DND-41 (cell line): ENCODE measurements around the gene CNOT3.

ENCODE experiments used
- ATAC-seq: fragments of 200-7000 bp; cut with Tn5 transposase; 3 replicates; pipeline ENCODE4 v1.9.1; 2021; ENCODE audit warnings: low read depth; ENCODE audit not compliant: insufficient read depth
- DNase-seq: peaks from one replicate; pipeline ENCODE4 v3.0.0-alpha.2; 2020
- H2AFZ ChIP-seq: 2 replicates; pipeline ENCODE4 v1.6.0; 2012; ENCODE audit warnings: low read depth, low read length
- H3K27ac ChIP-seq: 2 replicates; pipeline ENCODE4 v1.5.1; 2012; ENCODE audit warnings: low read length, inconsistent platforms
- H3K27me3 ChIP-seq: fragments of 200-600 bp; sonication (generic); 2 replicates; pipeline ENCODE4 v1.6.0; 2012; ENCODE audit warnings: low read length, mild to moderate bottlenecking, inconsistent platforms; ENCODE audit not compliant: insufficient read depth, poor library complexity
- H3K36me3 ChIP-seq: 2 replicates; pipeline ENCODE4 v1.5.1; 2012; ENCODE audit warnings: low read length, inconsistent platforms; ENCODE audit not compliant: insufficient read depth
- H3K4me1 ChIP-seq: 2 replicates; pipeline ENCODE4 v1.5.1; 2012; ENCODE audit warnings: mild to moderate bottlenecking, low read length; ENCODE audit not compliant: insufficient read depth
- H3K4me2 ChIP-seq: 2 replicates; pipeline ENCODE4 v1.6.0; 2012; ENCODE audit warnings: mild to moderate bottlenecking, moderate library complexity, low read length, inconsistent platforms; ENCODE audit not compliant: insufficient read depth
- H3K4me3 ChIP-seq, 2 experiments: fragments of 200-600 bp in 1 of 2; shearing (Covaris generic) in 1 of 2; 2 replicates each; pipeline ENCODE4 v1.5.1; 2012 to 2016; ENCODE audit warnings: inconsistent platforms in 2 of 2, low read length in 2 of 2, mild to moderate bottlenecking in 2 of 2, low read depth in 1 of 2, moderate library complexity in 1 of 2
- H3K79me2 ChIP-seq: 2 replicates; pipeline ENCODE4 v1.6.0; 2012; ENCODE audit warnings: low read length, inconsistent platforms; ENCODE audit not compliant: insufficient read depth
- H3K9ac ChIP-seq: 2 replicates; pipeline ENCODE4 v1.6.0; 2012; ENCODE audit warnings: low read depth, mild to moderate bottlenecking, inconsistent platforms, low read length, moderate library complexity
- H3K9me3 ChIP-seq: 2 replicates; pipeline ENCODE4 v1.5.1; 2012; ENCODE audit warnings: low read length, moderate library complexity, mild to moderate bottlenecking, inconsistent platforms; ENCODE audit not compliant: insufficient read depth, severe bottlenecking
- H4K20me1 ChIP-seq: 2 replicates; pipeline ENCODE4 v1.6.0; 2012; ENCODE audit warnings: low read length; ENCODE audit not compliant: insufficient read depth
- CTCF ChIP-seq: IDR thresholded peaks from 2 replicates; pipeline ENCODE4 v1.5.1; 2012; ENCODE audit warnings: borderline replicate concordance, low read length, moderate library complexity, mild to moderate bottlenecking; ENCODE audit not compliant: poor library complexity, severe bottlenecking; ENCODE audit errors: extremely low read depth
- EZH2 ChIP-seq: IDR thresholded peaks from 3 replicates; pipeline ENCODE4 v1.6.1; 2012; ENCODE audit warnings: borderline replicate concordance, low read depth, mild to moderate bottlenecking, moderate library complexity, low read length, inconsistent platforms; ENCODE audit not compliant: severe bottlenecking

CNOT3 gene

DNA sequence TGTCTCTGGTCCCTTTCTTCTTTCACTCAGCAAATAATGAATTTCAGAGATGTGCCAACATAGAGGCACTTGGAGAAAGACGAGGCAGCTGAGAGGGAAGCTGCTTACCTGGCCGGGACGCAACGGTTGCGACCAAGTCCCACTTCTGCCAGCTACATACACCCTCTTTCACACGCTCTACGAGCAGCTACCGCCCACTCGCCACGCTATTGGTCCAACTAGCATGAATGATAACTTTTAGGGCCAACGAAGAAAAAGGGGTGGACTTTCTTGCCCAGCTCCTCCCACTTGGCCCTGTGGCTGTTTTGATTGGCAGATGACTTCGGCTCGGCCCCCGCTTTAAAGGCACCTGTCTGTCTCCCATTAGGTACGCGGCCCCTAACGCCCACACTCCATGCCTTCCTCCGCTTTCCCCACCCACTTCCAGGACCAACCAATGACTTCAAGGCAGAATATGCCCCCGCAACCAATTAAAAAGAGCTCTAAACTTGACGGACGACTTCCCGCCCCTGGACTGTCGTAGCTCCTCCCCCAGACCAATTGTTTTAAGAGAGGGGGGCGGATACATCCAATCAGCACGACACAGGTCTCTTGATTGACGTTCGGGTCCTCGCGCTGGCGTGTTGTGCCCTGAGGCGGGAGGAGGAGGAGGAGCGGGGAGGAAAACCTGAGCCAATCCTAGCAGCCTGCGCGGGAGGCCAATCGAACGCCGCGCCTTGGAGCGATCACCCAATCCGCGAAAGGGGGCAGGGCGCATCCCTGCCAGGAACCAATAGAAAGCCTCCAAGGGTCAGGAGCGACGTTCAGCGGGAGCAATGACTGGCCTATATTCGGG is 481 bp upstream of the CNOT3 start:
- Histone ChIP-seq H3K9ac (peak overlapping the region; percentile 98), H3K36me3 (peaks cover 37% of the 10 kb centered on the region), H3K4me3 (peak overlapping the region; percentile 17 to 75; a peak in 3 of 4 replicates), H4K20me1 (peaks cover 47% of the 10 kb centered on the region), H3K27ac (peak overlapping the region; percentile 70), H3K4me2 (peak overlapping the region; percentile 97), H3K27me3 (no peaks in the 10 kb centered on the region), H3K4me1 (peaks cover 40% of the 10 kb centered on the region), H3K79me2 (peaks cover 45% of the 10 kb centered on the region), H3K9me3 (no peaks in the 10 kb centered on the region), H2AFZ (peak overlapping the region; percentile 88)
- ATAC-seq (peak; percentile 84), DNase-seq (peak; percentile 100)
- TF ChIP-seq CTCF, result no peak
- TF ChIP-seq EZH2, result no peak

GRCh38 chr19:54138489-54139256 is 1.1 kb downstream of the CNOT3 start:
- Histone ChIP-seq H3K27me3 (no peaks in the 10 kb centered on the region), H3K79me2 (peaks cover 54% of the 10 kb centered on the region), H3K4me2 (peak overlapping the region; percentile 82), H3K4me1 (peaks cover 40% of the 10 kb centered on the region), H4K20me1 (peaks cover 53% of the 10 kb centered on the region), H2AFZ (no peak overlapping the region), H3K27ac (peak overlapping the region; percentile 86), H3K9ac (peak overlapping the region; percentile 98), H3K4me3 (peak overlapping the region; percentile 75 to 89), H3K9me3 (no peaks in the 10 kb centered on the region), H3K36me3 (peaks cover 53% of the 10 kb centered on the region)
- ATAC-seq (no peak), DNase-seq (no peak)
- TF ChIP-seq EZH2 (no peak), CTCF (no peak)

DNA sequence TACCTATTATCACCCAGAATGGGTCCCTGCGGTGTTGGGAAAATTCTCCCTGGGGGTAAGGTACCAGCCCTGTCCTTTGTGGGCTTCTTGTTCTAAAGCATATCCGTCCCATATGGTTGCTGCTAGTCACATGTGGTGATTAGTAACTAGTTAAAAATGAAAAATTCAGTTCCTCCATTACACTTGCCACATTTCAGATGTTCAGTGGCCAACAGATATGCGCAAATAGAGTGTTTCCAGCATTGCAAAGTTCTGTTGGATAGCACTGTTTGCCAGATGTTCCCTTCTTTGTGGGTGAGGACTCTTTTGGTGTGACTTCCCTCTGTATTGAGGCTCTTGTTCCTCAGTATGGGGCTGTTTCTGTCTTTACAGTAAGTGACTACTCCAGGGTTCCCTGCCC is 3.8 kb downstream of the CNOT3 start:
- Histone ChIP-seq H2AFZ (no peak overlapping the region), H3K4me3 (no peak overlapping the region), H3K27ac (no peak overlapping the region), H3K9me3 (no peaks in the 10 kb centered on the region), H3K4me2 (0 out of 2 replicates have a peak overlapping the region, but pooled peaks have one; percentile 82), H4K20me1 (peaks cover 73% of the 10 kb centered on the region), H3K4me1 (peaks cover 32% of the 10 kb centered on the region), H3K36me3 (peaks cover 80% of the 10 kb centered on the region), H3K9ac (no peak overlapping the region), H3K79me2 (peaks cover 59% of the 10 kb centered on the region), H3K27me3 (no peaks in the 10 kb centered on the region)
- ATAC-seq (no peak), DNase-seq (no peak)
- no peak for TF ChIP-seq EZH2
- TF ChIP-seq CTCF, result no peak
